Measurements from ENCODE around the gene DDIAS. TPM values are rescaled to one million over a fixed set of nuclear protein-coding genes. Genes with fewer than 3 reads are reported as not detected.

DDIAS gene
- total RNA-seq, 4 donors from 2014 or later, result 0.91 to 2.4 (median 1.4) TPM

DNA sequence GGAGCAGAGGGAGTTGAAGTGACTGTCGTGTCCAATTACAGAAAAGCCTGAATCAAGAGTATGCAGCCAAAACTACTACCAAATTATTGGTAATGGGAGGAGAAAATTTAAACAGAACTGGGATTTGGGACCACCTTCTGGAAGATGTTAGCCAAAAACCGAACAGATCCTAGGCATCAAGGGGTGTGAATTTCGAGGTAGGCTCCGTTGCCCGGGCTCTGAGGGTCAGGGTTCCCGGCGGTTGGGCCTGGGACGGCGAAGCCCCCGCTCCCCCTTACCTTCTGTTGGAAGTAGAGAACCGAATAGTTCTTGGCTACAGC, 1.6 kb upstream of the DDIAS start:
- peak overlapping the region; percentile 69 for H3K4me3 ChIP-seq (ENCODE audit: low read depth, poor library complexity, severe bottlenecking)
- TF ChIP-seq, protein P1, sequence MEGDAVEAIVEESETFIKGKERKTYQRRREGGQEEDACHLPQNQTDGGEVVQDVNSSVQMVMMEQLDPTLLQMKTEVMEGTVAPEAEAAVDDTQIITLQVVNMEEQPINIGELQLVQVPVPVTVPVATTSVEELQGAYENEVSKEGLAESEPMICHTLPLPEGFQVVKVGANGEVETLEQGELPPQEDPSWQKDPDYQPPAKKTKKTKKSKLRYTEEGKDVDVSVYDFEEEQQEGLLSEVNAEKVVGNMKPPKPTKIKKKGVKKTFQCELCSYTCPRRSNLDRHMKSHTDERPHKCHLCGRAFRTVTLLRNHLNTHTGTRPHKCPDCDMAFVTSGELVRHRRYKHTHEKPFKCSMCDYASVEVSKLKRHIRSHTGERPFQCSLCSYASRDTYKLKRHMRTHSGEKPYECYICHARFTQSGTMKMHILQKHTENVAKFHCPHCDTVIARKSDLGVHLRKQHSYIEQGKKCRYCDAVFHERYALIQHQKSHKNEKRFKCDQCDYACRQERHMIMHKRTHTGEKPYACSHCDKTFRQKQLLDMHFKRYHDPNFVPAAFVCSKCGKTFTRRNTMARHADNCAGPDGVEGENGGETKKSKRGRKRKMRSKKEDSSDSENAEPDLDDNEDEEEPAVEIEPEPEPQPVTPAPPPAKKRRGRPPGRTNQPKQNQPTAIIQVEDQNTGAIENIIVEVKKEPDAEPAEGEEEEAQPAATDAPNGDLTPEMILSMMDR (IDR thresholded peaks at IDR 0.05), result no peak
- no peak for TF ChIP-seq POLR2A (IDR thresholded peaks at IDR 0.05)
- intact Hi-C loops (cut with DNase I; ENCODE audit: low total_unique reads), result loop anchor here (10.0 kb wide), 1 partner anchor 295 kb away; the partner anchor contains the start of gene ANKRD42
- no peak for DNase-seq (ENCODE audit: low spot score in 2 of 2)
- WGBS, 2 donors, result 0% methylated on average over 11 of the region's 11 CpGs

DNA sequence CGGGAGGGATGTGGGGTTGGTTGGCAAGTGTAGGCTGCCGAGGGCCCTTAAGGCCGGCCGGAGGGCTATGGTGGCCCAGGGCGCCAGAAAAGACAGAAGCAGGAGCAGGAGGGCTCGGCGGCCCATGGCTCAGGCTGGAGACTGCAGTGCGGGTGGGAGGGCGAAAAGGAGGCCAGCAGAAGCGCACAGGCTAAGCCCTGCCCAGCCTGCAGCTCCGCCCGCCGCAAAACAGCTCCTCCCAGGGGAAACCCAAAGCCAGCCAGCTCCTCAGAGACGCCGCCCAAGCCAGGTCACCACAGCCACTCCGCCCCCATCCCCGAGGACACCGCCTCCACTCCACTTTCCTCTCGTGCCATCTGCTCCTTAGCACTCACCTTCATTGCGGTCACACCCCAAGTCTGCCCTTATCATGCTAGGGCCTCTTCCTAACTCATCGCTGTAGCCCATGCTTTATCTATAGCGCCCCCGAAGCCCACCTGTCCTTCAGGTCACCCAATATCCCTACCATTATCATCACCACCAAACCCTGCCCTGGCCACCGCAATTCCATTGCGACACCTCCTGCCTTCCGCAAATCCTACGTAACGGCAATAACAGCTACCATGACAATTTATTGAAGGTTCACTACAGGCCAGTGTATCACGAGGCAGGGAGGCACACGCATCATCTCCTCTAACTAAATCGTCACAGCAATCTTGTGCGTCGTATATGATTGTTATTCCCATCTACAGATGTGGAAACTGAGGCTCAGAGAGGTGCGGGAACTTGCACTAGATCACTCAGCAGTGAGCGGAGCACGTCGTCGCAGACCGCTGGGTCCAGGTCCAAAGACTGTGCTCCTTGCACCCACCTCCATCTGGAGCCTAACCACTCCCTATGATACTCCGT, 1.0 kb upstream of the DDIAS start, which contains the start of gene PRCP:
Gene PRCP (minus strand): TSS at position 154 of the 888 bp plus-strand sequence. CDS start 28 bp downstream, at position 126.
- intact Hi-C loops (cut with DNase I; ENCODE audit: low total_unique reads), result loop anchor here (10.0 kb wide), 1 partner anchor 294 kb away; the partner anchor contains the start of gene ANKRD42
- peak; percentile 95 to 99 for DNase-seq (ENCODE audit: low spot score in 2 of 2)
- TF ChIP-seq, protein P1 (IDR thresholded peaks at IDR 0.05), result no peak
- TF ChIP-seq POLR2A (IDR thresholded peaks at IDR 0.05), result peak in 1 of 2 donors; percentile 1
- H3K4me3 ChIP-seq (ENCODE audit: low read depth, poor library complexity, severe bottlenecking), result peak within 1 kb of the TSS; percentile 69
- WGBS, 2 donors, result 0% methylated on average over 40 of the region's 40 CpGs

DNA sequence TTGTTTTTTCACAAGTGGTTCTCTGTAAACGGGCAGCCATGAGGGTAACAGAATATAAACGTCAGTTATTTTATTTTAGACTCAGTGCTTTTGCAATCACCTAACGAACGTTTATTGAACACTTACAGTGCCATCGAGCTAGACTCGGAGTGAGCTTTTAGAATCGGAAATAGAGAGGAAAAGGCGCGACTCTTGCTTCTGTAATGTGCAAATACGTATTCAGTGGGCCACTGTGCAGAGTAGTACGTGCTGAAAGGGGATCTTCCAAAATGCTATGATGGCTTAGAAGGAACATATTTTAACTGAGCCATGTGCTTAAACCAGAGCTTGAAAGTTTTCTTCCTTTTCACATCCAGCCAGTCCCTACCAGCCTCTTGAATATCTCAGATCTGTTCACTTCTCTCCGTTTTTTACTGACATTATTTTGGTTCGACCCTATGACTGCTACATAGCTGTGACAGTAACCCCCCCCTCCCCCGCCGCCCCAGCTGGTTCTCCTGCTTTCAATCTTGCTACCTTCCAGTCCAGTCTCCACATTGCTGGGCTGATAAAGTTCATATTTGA, 468 bp downstream of the DDIAS start:
- DNase-seq (ENCODE audit: low spot score in 2 of 2), result no peak
- H3K4me3 ChIP-seq (ENCODE audit: low read depth, poor library complexity, severe bottlenecking), result no peak overlapping the region
- intact Hi-C loops (cut with DNase I; ENCODE audit: low total_unique reads), result loop anchor here (10.0 kb wide), 1 partner anchor 293 kb away; the partner anchor contains the start of gene ANKRD42
- 2 to 3% methylated on average over 15 of the region's 15 CpGs for WGBS, 2 donors
- no peak for TF ChIP-seq POLR2A (IDR thresholded peaks at IDR 0.05)
- TF ChIP-seq, protein P1 (IDR thresholded peaks at IDR 0.05), result no peak

DNA sequence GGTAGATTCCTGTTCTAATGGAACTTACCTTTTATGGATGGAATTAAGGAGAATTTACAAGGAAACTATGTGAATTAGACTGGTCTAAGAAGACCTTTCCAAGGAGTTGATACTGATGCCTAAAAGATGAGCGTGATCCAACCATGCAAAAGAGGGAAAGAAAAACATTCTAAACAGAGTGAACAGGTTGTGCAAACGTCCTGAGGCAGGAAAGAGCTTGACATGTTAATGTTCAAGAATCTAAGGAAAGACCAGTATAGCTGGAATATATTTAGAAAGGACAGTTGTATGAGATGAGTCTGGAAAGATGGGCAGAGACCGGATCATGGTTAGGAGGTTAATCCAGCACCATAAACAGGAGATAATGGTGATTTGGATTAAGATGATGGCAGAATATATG, 1.3 kb downstream of the DDIAS start:
- intact Hi-C loops (cut with DNase I; ENCODE audit: low total_unique reads), result loop anchor here (10.0 kb wide), 1 partner anchor 292 kb away; the partner anchor contains the start of gene ANKRD42
- no peak for TF ChIP-seq POLR2A (IDR thresholded peaks at IDR 0.05)
- TF ChIP-seq, protein P1 (IDR thresholded peaks at IDR 0.05), result no peak
- no peak overlapping the region for H3K4me3 ChIP-seq (ENCODE audit: low read depth, poor library complexity, severe bottlenecking)
- DNase-seq (ENCODE audit: low spot score in 2 of 2), result no peak
- WGBS, 2 donors, result 64 to 76% methylated on average over 3 of the region's 3 CpGs

DNA sequence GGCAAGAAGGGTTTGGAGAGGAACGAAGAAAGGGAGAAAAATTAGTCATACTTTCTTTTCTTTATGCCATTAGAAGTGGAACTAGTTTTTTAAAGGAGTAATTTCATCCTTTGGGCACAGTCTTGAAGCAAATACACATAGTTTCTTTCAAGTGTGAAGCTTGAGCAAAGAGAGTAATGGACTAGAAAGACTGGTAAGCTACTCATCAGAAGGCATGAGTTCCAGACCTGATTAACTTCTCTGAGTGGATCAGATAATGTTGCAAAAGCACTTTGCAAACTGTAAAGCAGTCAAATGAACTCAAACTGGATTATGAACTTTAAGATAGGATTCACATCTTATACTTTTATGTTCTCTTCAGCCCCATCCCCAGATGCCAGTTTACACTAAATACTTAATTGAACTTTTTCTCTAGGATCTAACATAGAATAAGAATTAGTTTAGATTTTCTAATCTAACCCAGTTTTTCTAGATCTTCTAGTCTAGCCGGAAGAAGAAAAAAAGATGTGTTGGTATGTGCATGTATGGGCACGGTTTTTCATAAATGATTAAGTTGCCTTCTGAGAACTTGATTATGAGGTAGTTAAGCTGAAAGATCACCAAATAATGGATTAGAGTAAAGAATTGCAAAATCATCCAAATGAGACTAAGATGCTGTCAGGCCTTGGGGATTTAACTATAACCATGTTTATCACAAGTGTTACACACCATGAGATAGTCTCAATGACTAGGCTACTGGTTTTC, 2.5 kb downstream of the DDIAS start:
- WGBS, 2 donors, result 48 to 53% methylated on average over 3 of the region's 3 CpGs
- no peak for TF ChIP-seq POLR2A (IDR thresholded peaks at IDR 0.05)
- TF ChIP-seq, protein P1 (IDR thresholded peaks at IDR 0.05), result no peak
- no peak for DNase-seq (ENCODE audit: low spot score in 2 of 2)

More for the DNA sequence above, 2.5 kb downstream of the DDIAS start:
- H3K4me3 ChIP-seq (ENCODE audit: low read depth, poor library complexity, severe bottlenecking), result no peak overlapping the region
- intact Hi-C loops (cut with DNase I; ENCODE audit: low total_unique reads), result loop anchor here (10.0 kb wide), 1 partner anchor 291 kb away; the partner anchor contains the start of gene ANKRD42

All from lower leg skin (tissue), 4 donors.